Measurements from ENCODE around the gene LELP1.
"Not testable (repeated sequence)": the region's sequence is repeated elsewhere in the genome, so short reads cannot be mapped to it uniquely, and the experiment has no call there.

LELP1 gene

DNA sequence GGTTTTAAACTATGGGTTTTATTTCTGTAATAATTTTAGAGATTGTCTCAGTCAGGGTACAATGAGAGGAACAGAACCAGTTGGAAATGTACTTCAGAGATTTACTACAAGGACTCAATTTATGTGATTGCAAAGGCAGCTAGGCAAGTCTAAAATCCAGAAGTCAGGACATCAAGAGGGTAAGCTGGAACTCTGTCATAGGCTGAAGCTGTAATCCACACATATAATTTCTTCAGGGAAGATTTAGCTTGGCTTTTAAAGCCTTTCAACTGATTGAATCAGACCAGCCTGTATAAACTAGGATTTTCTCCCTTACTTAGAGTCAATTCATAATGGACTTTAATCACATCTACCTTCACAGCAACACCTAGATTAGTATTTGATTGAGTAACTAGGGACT, 24.3 kb upstream of the LELP1 start:
- no peak overlapping the region for H3K4me2 ChIP-seq (ENCODE audit: low read length, poor library complexity, severe bottlenecking)
- H3K27me3 ChIP-seq (ENCODE audit: control insufficient read depth in 1 of 2, insufficient read depth in 1 of 2, low read length in 2 of 2), result no peaks in the 10 kb centered on the region
- H4K8ac ChIP-seq (ENCODE audit: low read length), result no peak overlapping the region
- no peaks in the 10 kb centered on the region for H3K9me3 ChIP-seq (ENCODE audit: control insufficient read depth, low read length)
- no peak overlapping the region for H2BK15ac ChIP-seq (ENCODE audit: low read depth, poor library complexity, severe bottlenecking)
- no peaks in the 10 kb centered on the region for H3K79me1 ChIP-seq (replicated peaks; ENCODE audit: low read length, poor library complexity, severe bottlenecking)
- H2AK5ac ChIP-seq (ENCODE audit: low read length, severe bottlenecking), result no peak overlapping the region
- no peak overlapping the region for H2BK12ac ChIP-seq (ENCODE audit: low read length in 2 of 2)
- no peaks in the 10 kb centered on the region for H3K36me3 ChIP-seq (ENCODE audit: control insufficient read depth in 1 of 2, insufficient read depth in 2 of 2, low read depth in 1 of 2, low read length in 2 of 2)
- no peak overlapping the region for H2BK5ac ChIP-seq (ENCODE audit: low read depth, low read length, poor library complexity, severe bottlenecking)
- no peak overlapping the region for H2BK120ac ChIP-seq (ENCODE audit: low read depth, low read length)
- H3K4ac ChIP-seq (ENCODE audit: low read depth in 1 of 2, low read length in 2 of 2), result no peak overlapping the region
- no peak overlapping the region for H2AFZ ChIP-seq (ENCODE audit: low read depth, low read length)
- no peak overlapping the region for H3K4me3 ChIP-seq (ENCODE audit: insufficient read depth in 1 of 2, low read depth in 1 of 2, low read length in 2 of 2)
- DNase-seq, result no peak
- H3K23ac ChIP-seq (ENCODE audit: low read length in 2 of 2), result no peak overlapping the region
- H3K4me1 ChIP-seq (ENCODE audit: control insufficient read depth, insufficient read depth, low read depth, low read length), result no peaks in the 10 kb centered on the region
- no peak overlapping the region for H3K9ac ChIP-seq (ENCODE audit: low read length)
- no peak overlapping the region for H3K27ac ChIP-seq (ENCODE audit: low read length, poor library complexity, severe bottlenecking)
- H3K14ac ChIP-seq (ENCODE audit: low read length in 2 of 2), result no peak overlapping the region
- H4K91ac ChIP-seq (ENCODE audit: low read length), result no peak overlapping the region
- H3K18ac ChIP-seq (ENCODE audit: low read depth in 1 of 2, low read length in 2 of 2), result no peak overlapping the region

DNA sequence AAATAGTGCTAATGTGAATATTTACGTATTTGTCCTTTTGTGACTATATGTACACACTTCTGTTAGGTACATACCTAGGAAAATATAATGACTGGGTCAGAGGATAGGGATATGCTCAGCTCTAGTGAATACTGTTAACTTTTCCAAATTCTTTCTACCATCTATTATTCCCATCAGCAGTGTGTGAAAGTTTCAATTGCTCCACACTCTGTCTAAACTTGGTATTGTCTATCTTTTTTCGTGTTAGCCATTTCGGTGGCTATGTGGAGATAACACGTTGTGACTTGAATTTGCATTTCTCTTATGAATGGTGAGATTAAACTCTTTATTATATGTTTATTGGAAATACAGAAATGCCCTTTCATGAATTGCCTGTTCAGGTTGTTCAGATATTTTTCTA, 22.7 kb upstream of the LELP1 start:
- 50% methylated on average over 3 of the region's 4 CpGs for WGBS
- H3K9ac ChIP-seq (ENCODE audit: low read length), result no peak overlapping the region
- H3K4me2 ChIP-seq (ENCODE audit: low read length, poor library complexity, severe bottlenecking), result no peak overlapping the region
- H3K18ac ChIP-seq (ENCODE audit: low read depth in 1 of 2, low read length in 2 of 2), result no peak overlapping the region
- H3K4me1 ChIP-seq (ENCODE audit: control insufficient read depth, insufficient read depth, low read depth, low read length), result no peaks in the 10 kb centered on the region
- H3K4ac ChIP-seq (ENCODE audit: low read depth in 1 of 2, low read length in 2 of 2), result no peak overlapping the region
- no peak overlapping the region for H2BK5ac ChIP-seq (ENCODE audit: low read depth, low read length, poor library complexity, severe bottlenecking)
- H3K14ac ChIP-seq (ENCODE audit: low read length in 2 of 2), result no peak overlapping the region
- no peak overlapping the region for H2AK5ac ChIP-seq (ENCODE audit: low read length, severe bottlenecking)
- no peak overlapping the region for H2AFZ ChIP-seq (ENCODE audit: low read depth, low read length)
- H3K23ac ChIP-seq (ENCODE audit: low read length in 2 of 2), result no peak overlapping the region
- H3K27ac ChIP-seq (ENCODE audit: low read length, poor library complexity, severe bottlenecking), result no peak overlapping the region
- no peaks in the 10 kb centered on the region for H3K27me3 ChIP-seq (ENCODE audit: control insufficient read depth in 1 of 2, insufficient read depth in 1 of 2, low read length in 2 of 2)
- H4K8ac ChIP-seq (ENCODE audit: low read length), result no peak overlapping the region
- no peak overlapping the region for H2BK12ac ChIP-seq (ENCODE audit: low read length in 2 of 2)
- no peak for DNase-seq
- H3K9me3 ChIP-seq (ENCODE audit: control insufficient read depth, low read length), result no peaks in the 10 kb centered on the region
- H3K4me3 ChIP-seq (ENCODE audit: insufficient read depth in 1 of 2, low read depth in 1 of 2, low read length in 2 of 2), result no peak overlapping the region
- H2BK120ac ChIP-seq (ENCODE audit: low read depth, low read length), result no peak overlapping the region
- no peaks in the 10 kb centered on the region for H3K36me3 ChIP-seq (ENCODE audit: control insufficient read depth in 1 of 2, insufficient read depth in 2 of 2, low read depth in 1 of 2, low read length in 2 of 2)
- no peak overlapping the region for H4K91ac ChIP-seq (ENCODE audit: low read length)
- H2BK15ac ChIP-seq (ENCODE audit: low read depth, poor library complexity, severe bottlenecking), result no peak overlapping the region
- no peaks in the 10 kb centered on the region for H3K79me1 ChIP-seq (replicated peaks; ENCODE audit: low read length, poor library complexity, severe bottlenecking)

DNA sequence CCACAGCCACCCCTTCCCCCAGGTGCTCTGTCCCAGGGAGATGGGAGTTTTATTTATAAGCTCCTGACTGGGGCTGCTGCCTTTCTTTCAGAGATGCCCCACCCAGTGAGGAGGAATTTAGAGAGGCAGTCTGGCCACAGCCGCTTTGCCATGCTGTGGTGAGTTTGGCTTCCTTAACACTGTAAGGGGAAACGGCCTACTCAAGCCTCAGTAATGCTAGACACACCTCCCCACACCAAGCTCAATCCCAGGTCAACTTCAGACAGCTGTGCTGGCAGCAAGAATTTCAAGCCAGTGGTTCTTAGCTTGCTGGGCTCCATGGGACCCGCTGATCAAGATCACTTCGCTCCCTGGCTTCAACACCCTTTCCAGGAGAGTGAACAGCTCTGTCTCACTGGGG, 14.9 kb upstream of the LELP1 start:
- H3K18ac ChIP-seq (ENCODE audit: low read depth in 1 of 2, low read length in 2 of 2); H3K4me1 ChIP-seq (ENCODE audit: control insufficient read depth, insufficient read depth, low read depth, low read length); H3K9ac ChIP-seq (ENCODE audit: low read length); H3K36me3 ChIP-seq (ENCODE audit: control insufficient read depth in 1 of 2, insufficient read depth in 2 of 2, low read depth in 1 of 2, low read length in 2 of 2); H2AK5ac ChIP-seq (ENCODE audit: low read length, severe bottlenecking); H2AFZ ChIP-seq (ENCODE audit: low read depth, low read length); H3K4me3 ChIP-seq (ENCODE audit: insufficient read depth in 1 of 2, low read depth in 1 of 2, low read length in 2 of 2); H3K4me2 ChIP-seq (ENCODE audit: low read length, poor library complexity, severe bottlenecking); H2BK5ac ChIP-seq (ENCODE audit: low read depth, low read length, poor library complexity, severe bottlenecking); H3K14ac ChIP-seq (ENCODE audit: low read length in 2 of 2); H4K8ac ChIP-seq (ENCODE audit: low read length); H2BK15ac ChIP-seq (ENCODE audit: low read depth, poor library complexity, severe bottlenecking); H3K23ac ChIP-seq (ENCODE audit: low read length in 2 of 2); H2BK120ac ChIP-seq (ENCODE audit: low read depth, low read length); H3K4ac ChIP-seq (ENCODE audit: low read depth in 1 of 2, low read length in 2 of 2); DNase-seq; H4K91ac ChIP-seq (ENCODE audit: low read length); H3K9me3 ChIP-seq (ENCODE audit: control insufficient read depth, low read length); H3K27ac ChIP-seq (ENCODE audit: low read length, poor library complexity, severe bottlenecking); H3K79me1 ChIP-seq (replicated peaks; ENCODE audit: low read length, poor library complexity, severe bottlenecking); H2BK12ac ChIP-seq (ENCODE audit: low read length in 2 of 2): not testable (repeated sequence)
- peaks cover 0 to 15% of the 10 kb centered on the region in 2 experiments for H3K27me3 ChIP-seq (ENCODE audit: control insufficient read depth in 1 of 2, insufficient read depth in 1 of 2, low read length in 2 of 2)
- 61% methylated on average over 4 of the region's 4 CpGs for WGBS

DNA sequence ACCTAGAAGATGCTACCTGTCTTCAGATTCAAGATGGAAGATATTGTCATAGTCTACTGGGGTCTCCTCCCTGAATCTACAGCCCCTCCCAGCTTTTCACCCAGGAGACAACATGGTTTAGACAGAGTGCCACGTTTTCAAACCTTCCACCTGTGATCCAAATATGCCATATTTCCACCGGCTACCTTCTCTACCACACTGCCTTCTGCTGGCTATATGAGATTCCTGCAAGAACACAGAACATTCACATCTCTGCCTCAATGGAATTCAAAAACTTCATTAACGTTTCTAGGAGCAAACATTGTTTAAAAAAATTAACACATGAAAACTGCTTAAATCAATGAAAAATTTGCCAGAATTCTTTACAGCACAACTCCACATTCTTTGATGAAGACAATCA, 12.9 kb upstream of the LELP1 start:
- H4K91ac ChIP-seq (ENCODE audit: low read length), result no peak overlapping the region

More for the DNA sequence above, 12.9 kb upstream of the LELP1 start:
- no peak overlapping the region for H2AFZ ChIP-seq (ENCODE audit: low read depth, low read length)
- H3K4ac ChIP-seq (ENCODE audit: low read depth in 1 of 2, low read length in 2 of 2), result no peak overlapping the region
- no peak overlapping the region for H3K23ac ChIP-seq (ENCODE audit: low read length in 2 of 2)
- no peaks in the 10 kb centered on the region for H3K9me3 ChIP-seq (ENCODE audit: control insufficient read depth, low read length)
- no peak overlapping the region for H3K18ac ChIP-seq (ENCODE audit: low read depth in 1 of 2, low read length in 2 of 2)
- no peak overlapping the region for H3K4me2 ChIP-seq (ENCODE audit: low read length, poor library complexity, severe bottlenecking)
- no peak overlapping the region for H3K9ac ChIP-seq (ENCODE audit: low read length)
- no peak for DNase-seq
- no peak overlapping the region for H3K4me3 ChIP-seq (ENCODE audit: insufficient read depth in 1 of 2, low read depth in 1 of 2, low read length in 2 of 2)
- peaks cover 0 to 26% of the 10 kb centered on the region in 2 experiments for H3K27me3 ChIP-seq (ENCODE audit: control insufficient read depth in 1 of 2, insufficient read depth in 1 of 2, low read length in 2 of 2)
- H2BK15ac ChIP-seq (ENCODE audit: low read depth, poor library complexity, severe bottlenecking), result no peak overlapping the region
- no peaks in the 10 kb centered on the region for H3K36me3 ChIP-seq (ENCODE audit: control insufficient read depth in 1 of 2, insufficient read depth in 2 of 2, low read depth in 1 of 2, low read length in 2 of 2)
- whole genome bisulfite sequencing, result 6% methylated on average over 3 of the region's 3 CpGs
- no peak overlapping the region for H2BK120ac ChIP-seq (ENCODE audit: low read depth, low read length)
- H3K14ac ChIP-seq (ENCODE audit: low read length in 2 of 2), result no peak overlapping the region
- no peaks in the 10 kb centered on the region for H3K4me1 ChIP-seq (ENCODE audit: control insufficient read depth, insufficient read depth, low read depth, low read length)
- H2AK5ac ChIP-seq (ENCODE audit: low read length, severe bottlenecking), result no peak overlapping the region
- H3K79me1 ChIP-seq (replicated peaks; ENCODE audit: low read length, poor library complexity, severe bottlenecking), result no peaks in the 10 kb centered on the region
- H2BK12ac ChIP-seq (ENCODE audit: low read length in 2 of 2), result no peak overlapping the region
- H3K27ac ChIP-seq (ENCODE audit: low read length, poor library complexity, severe bottlenecking), result no peak overlapping the region
- H4K8ac ChIP-seq (ENCODE audit: low read length), result no peak overlapping the region
- no peak overlapping the region for H2BK5ac ChIP-seq (ENCODE audit: low read depth, low read length, poor library complexity, severe bottlenecking)

Data from mesenchymal stem cell (in vitro differentiated cells and primary cell).